ENCODE data around the gene PLPP3.

DNA sequence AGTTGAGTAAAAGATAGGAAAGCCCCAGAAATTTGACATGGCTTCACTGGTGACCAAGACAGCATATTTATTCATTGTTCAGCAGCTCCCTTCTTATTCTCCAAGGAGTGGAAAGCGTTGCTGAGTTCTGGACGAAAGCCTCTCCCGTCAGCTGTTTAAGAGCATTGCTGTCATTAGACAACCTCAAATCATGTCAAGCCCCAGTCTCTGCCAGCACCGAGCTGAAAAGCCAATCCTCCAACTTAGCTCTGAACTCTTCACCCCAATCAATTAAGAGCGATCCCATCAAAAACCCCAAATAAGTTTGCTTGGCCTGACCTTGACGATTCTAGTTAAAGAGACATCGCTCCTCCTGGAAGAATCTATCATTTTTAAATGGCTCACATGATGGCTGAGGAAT is 110.8 kb downstream of the PLPP3 start:
- TF ChIP-seq FOXA1 (IDR thresholded peaks at IDR 0.05) (no peak), HDGF (IDR thresholded peaks at IDR 0.05; ENCODE audit: borderline replicate concordance) (no peak), NFRKB (IDR thresholded peaks at IDR 0.05) (no peak), SUZ12 (IDR thresholded peaks at IDR 0.05) (no peak), L3MBTL2 (conservative IDR thresholded peaks at IDR 0.05) (no peak), BHLHE40 (IDR thresholded peaks at IDR 0.05; ENCODE audit: borderline replicate concordance) (no peak), FOXK2 (IDR thresholded peaks at IDR 0.05) (no peak), ARNT (IDR thresholded peaks at IDR 0.05) (no peak), SP1 (IDR thresholded peaks at IDR 0.05) (no peak), TARDBP (IDR thresholded peaks at IDR 0.05) (no peak), ZNF384 (IDR thresholded peaks at IDR 0.05) (no peak)
- TF ChIP-seq, protein P1, sequence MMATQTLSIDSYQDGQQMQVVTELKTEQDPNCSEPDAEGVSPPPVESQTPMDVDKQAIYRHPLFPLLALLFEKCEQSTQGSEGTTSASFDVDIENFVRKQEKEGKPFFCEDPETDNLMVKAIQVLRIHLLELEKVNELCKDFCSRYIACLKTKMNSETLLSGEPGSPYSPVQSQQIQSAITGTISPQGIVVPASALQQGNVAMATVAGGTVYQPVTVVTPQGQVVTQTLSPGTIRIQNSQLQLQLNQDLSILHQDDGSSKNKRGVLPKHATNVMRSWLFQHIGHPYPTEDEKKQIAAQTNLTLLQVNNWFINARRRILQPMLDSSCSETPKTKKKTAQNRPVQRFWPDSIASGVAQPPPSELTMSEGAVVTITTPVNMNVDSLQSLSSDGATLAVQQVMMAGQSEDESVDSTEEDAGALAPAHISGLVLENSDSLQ (IDR thresholded peaks at IDR 0.05): no peak

Data from HEK293T (cell line).